RWPE1 (cell line): ENCODE results near the gene SBNO2.

Source experiments
- CTCF ChIA-PET: fragments of 350-600 bp; sonication (Branson Sonifier 250); formaldehyde crosslinking; extraction: SDS; loops from one replicate; lab custom pipeline; 2021; lab: Yijun Ruan, JAX
- POLR2A ChIA-PET: fragments of 400-600 bp; formaldehyde crosslinking; extraction: SDS; loops from one replicate; lab custom pipeline; 2020; ENCODE audit warnings: antibody characterized with exemption; ENCODE audit not compliant: low non-redundant PET; lab: Yijun Ruan, JAX
- DNase-seq: peaks from one replicate; pipeline ENCODE4 v3.0.0; 2012; ENCODE audit warnings: low spot score
- H3K27ac ChIP-seq: fragments of 450-650 bp; 2 replicates; pipeline ENCODE4 v1.5.1; 2017
- TF ChIP-seq, protein P1 (sequence below): fragments of 450-650 bp; conservative IDR thresholded peaks from 2 replicates; pipeline ENCODE4 v1.5.1; 2017; ENCODE audit warnings: low read depth, mild to moderate bottlenecking

Gene SBNO2

DNA sequence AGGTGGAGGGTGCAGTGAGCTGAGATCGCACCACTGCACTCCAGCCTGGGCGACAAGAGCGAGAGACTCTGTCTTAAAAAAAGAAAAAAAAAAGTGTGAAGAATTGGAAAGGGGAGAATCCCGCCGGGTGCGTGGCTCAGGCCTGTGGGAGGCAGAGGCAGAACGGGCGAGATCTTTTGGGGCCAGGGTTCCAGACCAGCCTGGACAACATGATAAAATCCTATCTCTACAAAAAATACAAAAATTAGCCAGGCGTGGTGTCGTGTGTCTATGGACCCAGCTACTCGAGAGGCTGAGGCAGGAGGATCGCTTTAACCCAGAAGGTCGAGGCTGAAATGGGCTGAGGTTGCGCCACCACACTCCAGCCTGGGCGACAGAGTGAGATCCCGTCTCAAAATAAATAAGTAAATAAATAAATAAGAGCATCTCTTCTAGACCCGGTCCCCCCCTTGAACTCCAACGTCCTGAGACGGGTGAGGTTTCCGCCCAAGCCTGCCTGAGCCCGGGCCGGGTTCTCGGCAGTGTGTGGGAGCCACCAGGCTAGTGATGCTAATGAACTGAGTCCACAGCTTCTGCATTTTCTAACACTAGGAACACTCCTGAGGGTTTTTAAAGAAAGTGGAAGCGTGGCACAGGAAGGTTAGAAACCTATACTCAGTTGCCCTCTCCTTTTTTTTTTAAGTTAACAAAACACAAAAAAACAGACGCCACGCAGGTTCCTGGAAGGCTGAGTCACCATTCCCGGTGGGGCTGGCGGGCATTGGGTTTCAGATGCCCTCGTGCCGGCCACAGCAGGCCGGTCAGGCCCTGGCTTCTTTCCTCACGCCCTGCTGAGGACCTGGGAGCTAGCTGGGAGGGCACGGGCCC is 48.2 kb downstream of the SBNO2 start:
- peak overlapping the region; percentile 93 for H3K27ac ChIP-seq
- TF ChIP-seq, protein P1, sequence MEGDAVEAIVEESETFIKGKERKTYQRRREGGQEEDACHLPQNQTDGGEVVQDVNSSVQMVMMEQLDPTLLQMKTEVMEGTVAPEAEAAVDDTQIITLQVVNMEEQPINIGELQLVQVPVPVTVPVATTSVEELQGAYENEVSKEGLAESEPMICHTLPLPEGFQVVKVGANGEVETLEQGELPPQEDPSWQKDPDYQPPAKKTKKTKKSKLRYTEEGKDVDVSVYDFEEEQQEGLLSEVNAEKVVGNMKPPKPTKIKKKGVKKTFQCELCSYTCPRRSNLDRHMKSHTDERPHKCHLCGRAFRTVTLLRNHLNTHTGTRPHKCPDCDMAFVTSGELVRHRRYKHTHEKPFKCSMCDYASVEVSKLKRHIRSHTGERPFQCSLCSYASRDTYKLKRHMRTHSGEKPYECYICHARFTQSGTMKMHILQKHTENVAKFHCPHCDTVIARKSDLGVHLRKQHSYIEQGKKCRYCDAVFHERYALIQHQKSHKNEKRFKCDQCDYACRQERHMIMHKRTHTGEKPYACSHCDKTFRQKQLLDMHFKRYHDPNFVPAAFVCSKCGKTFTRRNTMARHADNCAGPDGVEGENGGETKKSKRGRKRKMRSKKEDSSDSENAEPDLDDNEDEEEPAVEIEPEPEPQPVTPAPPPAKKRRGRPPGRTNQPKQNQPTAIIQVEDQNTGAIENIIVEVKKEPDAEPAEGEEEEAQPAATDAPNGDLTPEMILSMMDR = no peak
- POLR2A ChIA-PET = interaction anchor here (0.7 kb wide), 1 partner anchor 37 kb away, joined by 3 read pairs; no protein-coding TSS in a partner anchor
- DNase-seq = no peak
- CTCF ChIA-PET = interaction anchor here (0.6 kb wide), 1 partner anchor 28 kb away, joined by 5 read pairs; no protein-coding TSS in a partner anchor

DNA sequence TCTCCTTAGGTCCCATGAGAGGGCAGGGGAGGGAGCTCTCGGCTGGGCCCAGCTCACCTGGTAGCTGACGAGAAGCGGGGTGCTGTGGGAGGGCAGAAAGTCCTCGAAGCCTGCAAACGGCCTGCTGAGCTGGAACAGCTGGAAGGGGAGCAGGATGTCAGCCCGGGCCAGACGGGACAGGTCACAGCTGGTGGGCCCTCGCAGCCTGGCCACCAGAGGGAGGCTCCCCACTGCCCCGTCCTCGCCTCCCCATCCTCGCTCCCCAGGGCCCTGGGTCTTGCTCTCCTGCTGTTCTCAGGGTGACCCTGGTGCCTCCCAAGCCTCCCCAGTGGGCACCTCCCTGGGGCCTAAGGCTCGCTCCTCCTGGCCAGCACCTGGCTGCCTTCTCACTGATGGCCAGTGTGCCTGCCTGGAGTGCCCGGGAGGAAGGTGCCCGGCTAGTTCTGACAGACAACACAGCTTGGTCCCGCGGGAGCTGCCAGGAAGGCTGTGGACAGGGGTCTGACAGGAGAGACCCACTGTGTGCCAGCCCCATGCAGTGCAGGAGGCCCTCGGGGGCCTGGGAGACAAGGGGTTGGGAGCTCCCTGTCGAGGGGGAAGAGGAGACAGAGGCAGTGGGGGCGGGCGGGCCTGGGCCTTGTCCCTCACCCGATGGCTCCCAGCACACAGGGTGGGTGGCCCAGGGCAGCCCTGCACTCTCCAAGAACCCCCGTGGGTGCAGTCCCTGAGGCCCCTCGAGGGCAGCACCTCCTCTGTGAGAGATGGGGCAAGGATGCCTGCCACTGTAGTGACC is 50.0 kb downstream of the SBNO2 start:
- TF ChIP-seq, protein P1 = no peak
- DNase-seq = no peak
- CTCF ChIA-PET = no interaction called here
- peak overlapping the region; percentile 93 for H3K27ac ChIP-seq
- POLR2A ChIA-PET = no interaction called here

DNA sequence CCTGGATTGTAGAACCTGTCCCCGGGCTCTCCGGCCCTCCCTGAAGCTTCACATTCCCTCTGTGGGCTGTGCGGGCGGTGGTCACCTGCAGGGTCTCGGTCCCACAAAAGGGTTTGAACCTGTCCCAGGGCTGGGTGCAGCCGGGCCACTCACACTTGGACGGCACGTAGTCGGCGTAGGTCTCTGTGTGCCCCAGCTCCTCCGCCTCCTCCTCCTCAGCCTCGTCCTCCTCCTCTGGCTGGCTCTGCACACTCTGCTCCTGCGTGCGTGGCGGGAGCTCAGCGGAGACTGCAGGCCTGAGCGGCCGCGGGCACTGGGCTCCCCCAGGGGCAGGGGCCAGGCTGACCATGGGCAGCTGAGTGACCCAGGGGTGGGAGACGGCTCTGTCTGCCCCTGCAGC is 50.7 kb downstream of the SBNO2 start:
- DNase-seq = no peak
- CTCF ChIA-PET = interaction anchor here (0.7 kb wide), 1 partner anchor 128 kb away, joined by 3 read pairs; no protein-coding TSS in a partner anchor
- TF ChIP-seq, protein P1 = no peak
- peak overlapping the region; percentile 93 for H3K27ac ChIP-seq
- POLR2A ChIA-PET = interaction anchor here (0.6 kb wide), 1 partner anchor 23 kb away, joined by 4 read pairs; no protein-coding TSS in a partner anchor

DNA sequence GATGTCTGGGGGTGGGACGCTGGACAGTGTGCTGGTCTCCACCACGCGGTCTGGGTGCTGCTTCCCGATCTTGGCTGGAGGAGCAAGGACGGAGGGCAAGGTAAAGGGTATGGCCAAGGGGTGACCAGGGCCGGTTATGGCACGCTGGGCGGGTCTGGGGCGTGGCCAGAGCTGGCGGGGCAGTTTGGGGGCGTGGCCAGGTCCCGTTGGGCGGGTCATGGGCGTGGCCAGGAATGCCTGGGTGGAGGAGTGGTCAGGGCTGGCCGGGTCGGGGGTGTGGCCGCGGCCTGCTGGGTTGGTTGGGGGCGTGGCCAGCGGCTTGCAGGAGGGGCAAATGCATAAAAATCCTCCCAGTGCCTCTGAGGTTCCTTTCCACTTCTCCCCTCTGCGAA is 51.1 kb downstream of the SBNO2 start:
- peak overlapping the region; percentile 93 for H3K27ac ChIP-seq
- TF ChIP-seq, protein P1 = no peak
- ChIA-PET CTCF (interaction anchor here (0.7 kb wide), 1 partner anchor 128 kb away, joined by 3 read pairs; no protein-coding TSS in a partner anchor), POLR2A (interaction anchor here (0.6 kb wide), 1 partner anchor 22 kb away, joined by 4 read pairs; no protein-coding TSS in a partner anchor)
- DNase-seq = peak; percentile 90

DNA sequence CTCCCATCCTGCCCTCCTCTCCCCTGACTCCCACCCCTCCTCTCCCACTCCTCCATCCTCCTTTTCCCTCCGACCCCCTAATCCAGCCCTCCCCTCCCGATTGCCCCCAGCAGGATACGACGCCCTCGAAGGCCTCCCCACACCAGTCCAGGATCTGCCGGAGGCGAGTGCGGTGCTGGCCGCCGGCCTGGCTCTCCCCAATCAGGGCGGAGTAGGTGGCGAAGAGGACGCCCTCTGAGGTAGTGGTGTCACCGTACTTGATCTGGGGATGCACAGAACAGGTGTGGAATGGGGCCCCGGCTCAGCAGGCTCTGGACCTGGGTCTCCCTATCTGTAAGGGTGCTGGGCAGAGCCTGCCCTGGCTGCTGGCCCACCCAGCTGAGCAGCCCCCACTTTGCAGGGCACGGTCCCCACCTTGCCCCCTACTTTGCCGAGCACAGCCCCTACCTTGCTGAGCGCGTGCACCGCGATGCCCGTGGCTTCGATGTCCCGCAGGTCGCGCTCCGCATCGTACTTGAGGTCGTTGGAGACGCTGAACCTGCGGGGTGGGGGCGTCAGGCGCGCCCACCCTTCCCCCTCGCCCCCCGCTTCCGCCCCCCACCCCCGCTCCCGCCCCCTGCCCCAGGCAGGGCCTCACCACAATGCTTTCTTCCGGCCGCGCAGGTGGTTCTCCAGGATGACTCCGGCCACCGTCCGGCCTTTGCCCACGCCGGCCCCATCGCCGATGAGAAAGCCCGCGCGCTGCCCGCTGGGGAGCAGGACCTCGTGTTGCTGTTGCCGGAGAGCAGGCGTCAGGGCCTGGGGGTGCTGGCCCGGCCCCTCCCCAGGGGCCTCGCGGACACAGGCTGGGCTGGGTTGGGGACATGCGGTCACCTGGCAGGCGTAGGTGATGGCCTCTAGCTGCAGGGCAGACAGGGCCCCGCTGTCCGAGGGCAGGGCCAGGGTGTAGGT is 51.8 kb downstream of the SBNO2 start:
- no peak for DNase-seq
- TF ChIP-seq, protein P1 = no peak
- POLR2A ChIA-PET = no interaction called here
- peak overlapping the region; percentile 93 for H3K27ac ChIP-seq
- CTCF ChIA-PET = interaction anchor here (1.2 kb wide), 1 partner anchor 9 kb away, joined by 3 read pairs; no protein-coding TSS in a partner anchor
